ENCODE results near the gene PDZK1IP1. TPM values are rescaled to one million over a fixed set of nuclear protein-coding genes. Genes with fewer than 3 reads are reported as not detected.

PDZK1IP1 gene
- total and polyA plus RNA-seq, 4 donors, result 0.75 to 2.2 (median 0.98) TPM

- Histone ChIP-seq H3K4me3 (ENCODE audit: low read depth in 1 of 3, low read length in 3 of 3) (no peak overlapping the region), H3K9me3 (ENCODE audit: control insufficient read depth in 4 of 4, low read length in 3 of 4) (no peaks in the 10 kb centered on the region), H3K27ac (ENCODE audit: low read depth in 1 of 2, low read length in 2 of 2) (peak overlapping the region in 1 of 2 donors; percentile 37), H3K4me1 (ENCODE audit: control insufficient read depth in 4 of 4, insufficient read depth in 4 of 4, low read length in 3 of 4) (no peaks in the 10 kb centered on the region), H3K36me3 (ENCODE audit: control insufficient read depth in 4 of 4, insufficient read depth in 3 of 4, low read depth in 1 of 4, low read length in 3 of 4) (no peaks in the 10 kb centered on the region), H3K27me3 (ENCODE audit: control insufficient read depth in 4 of 4, insufficient read depth in 4 of 4, low read length in 3 of 4) (peaks cover 0 to 3% (median 0%) of the 10 kb centered on the region in 4 donors), H3K9ac (ENCODE audit: low read depth in 1 of 2, low read length in 2 of 2) (no peak overlapping the region)
- DNase-seq (ENCODE audit: low spot score), result no peak
- TF ChIP-seq SP1 (IDR thresholded peaks at IDR 0.05) (peak; percentile 26), RXRA (IDR thresholded peaks at IDR 0.05) (no peak)
- 63% methylated on average over 9 of the region's 9 CpGs for WGBS
These were observed 22.0 kb upstream of the PDZK1IP1 start for GRCh38 chr1:47211796-47212269.

- H3K4me1 ChIP-seq (ENCODE audit: control insufficient read depth in 4 of 4, insufficient read depth in 4 of 4, low read length in 3 of 4), result no peaks in the 10 kb centered on the region
- 87% methylated on average over 3 of the region's 3 CpGs for WGBS
- H3K36me3 ChIP-seq (ENCODE audit: control insufficient read depth in 4 of 4, insufficient read depth in 3 of 4, low read depth in 1 of 4, low read length in 3 of 4), result no peaks in the 10 kb centered on the region
- H3K27ac ChIP-seq (ENCODE audit: low read depth in 1 of 2, low read length in 2 of 2), result no peak overlapping the region
- H3K9me3 ChIP-seq (ENCODE audit: control insufficient read depth in 4 of 4, low read length in 3 of 4), result no peaks in the 10 kb centered on the region
- DNase-seq (ENCODE audit: low spot score), result no peak
- no peak overlapping the region for H3K4me3 ChIP-seq (ENCODE audit: low read depth in 1 of 3, low read length in 3 of 3)
- H3K9ac ChIP-seq (ENCODE audit: low read depth in 1 of 2, low read length in 2 of 2), result no peak overlapping the region
- H3K27me3 ChIP-seq (ENCODE audit: control insufficient read depth in 4 of 4, insufficient read depth in 4 of 4, low read length in 3 of 4), result peaks cover 0 to 3% (median 0%) of the 10 kb centered on the region in 4 donors
- TF ChIP-seq NR2F2 (IDR thresholded peaks at IDR 0.05), result no peak
- no peak for TF ChIP-seq TAF1 (conservative IDR thresholded peaks at IDR 0.05)
- TF ChIP-seq SP1 (IDR thresholded peaks at IDR 0.05), result no peak
- no peak for TF ChIP-seq YY1 (IDR thresholded peaks at IDR 0.05)
- TF ChIP-seq CTCF (IDR thresholded peaks at IDR 0.05; ENCODE audit: low read depth, low read length, missing input control), result no peak
- TF ChIP-seq JUND (IDR thresholded peaks at IDR 0.05), result no peak
- no peak for TF ChIP-seq REST (IDR thresholded peaks at IDR 0.05)
- no peak for TF ChIP-seq RXRA (IDR thresholded peaks at IDR 0.05)
These were observed 20.8 kb upstream of the PDZK1IP1 start for GRCh38 chr1:47210666-47211065.

- no peak overlapping the region for H3K27ac ChIP-seq (ENCODE audit: low read depth in 1 of 2, low read length in 2 of 2)
- no peak for DNase-seq (ENCODE audit: low spot score)
- 57% methylated on average over 3 of the region's 3 CpGs for WGBS
- TF ChIP-seq JUND (IDR thresholded peaks at IDR 0.05) (no peak), NR2F2 (IDR thresholded peaks at IDR 0.05) (no peak), SP1 (IDR thresholded peaks at IDR 0.05) (no peak), MAX (IDR thresholded peaks at IDR 0.05) (no peak), ZBTB33 (IDR thresholded peaks at IDR 0.05) (no peak), TAF1 (conservative IDR thresholded peaks at IDR 0.05) (no peak), GABPA (IDR thresholded peaks at IDR 0.05 in 1 of 2, conservative IDR thresholded peaks at IDR 0.05 in 1 of 2) (no peak), HNF4A (conservative IDR thresholded peaks at IDR 0.05) (no peak), FOXA2 (IDR thresholded peaks at IDR 0.05) (no peak), REST (IDR thresholded peaks at IDR 0.05) (no peak), FOXA1 (IDR thresholded peaks at IDR 0.05) (no peak), RXRA (IDR thresholded peaks at IDR 0.05) (no peak), RAD21 (IDR thresholded peaks at IDR 0.05) (no peak), YY1 (IDR thresholded peaks at IDR 0.05) (no peak)
These were observed 20.0 kb upstream of the PDZK1IP1 start for GRCh38 chr1:47209725-47210325.

More at GRCh38 chr1:47209725-47210325, 20.0 kb upstream of the PDZK1IP1 start:
- Histone ChIP-seq H3K27me3 (ENCODE audit: control insufficient read depth in 4 of 4, insufficient read depth in 4 of 4, low read length in 3 of 4) (peaks cover 0 to 3% (median 0%) of the 10 kb centered on the region in 4 donors), H3K4me3 (ENCODE audit: low read depth in 1 of 3, low read length in 3 of 3) (no peak overlapping the region), H3K36me3 (ENCODE audit: control insufficient read depth in 4 of 4, insufficient read depth in 3 of 4, low read depth in 1 of 4, low read length in 3 of 4) (no peaks in the 10 kb centered on the region), H3K4me1 (ENCODE audit: control insufficient read depth in 4 of 4, insufficient read depth in 4 of 4, low read length in 3 of 4) (no peaks in the 10 kb centered on the region), H3K9ac (ENCODE audit: low read depth in 1 of 2, low read length in 2 of 2) (no peak overlapping the region), H3K9me3 (ENCODE audit: control insufficient read depth in 4 of 4, low read length in 3 of 4) (no peaks in the 10 kb centered on the region)
